ENCODE results near the gene DOCK4.

DNA sequence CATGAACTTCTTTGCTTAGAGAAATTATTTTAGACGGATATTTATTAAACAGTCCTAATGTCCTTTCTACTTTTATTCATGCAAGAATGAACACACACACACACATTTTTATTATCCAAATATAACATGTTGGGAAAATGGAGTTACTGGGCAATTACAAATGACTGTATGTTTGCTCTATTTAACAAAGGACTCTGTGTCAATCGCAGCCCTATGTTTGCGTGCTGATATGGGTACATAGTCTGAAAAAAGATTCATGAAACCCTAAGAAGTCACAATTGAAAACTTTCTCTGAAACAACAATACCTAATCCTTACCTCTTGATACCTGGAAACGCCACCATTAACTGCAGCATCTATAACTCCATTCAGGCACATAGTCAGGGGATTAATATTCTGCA lies 459.2 kb downstream of the DOCK4 start:
- no peak for TF ChIP-seq EZH2 (IDR thresholded peaks at IDR 0.05; ENCODE audit: insufficient read depth, low read length)
- no peak for TF ChIP-seq CTCF (IDR thresholded peaks at IDR 0.05; ENCODE audit: insufficient read depth, low read depth, low read length)
